Activated gamma-delta T cell (primary cell): Measurements from ENCODE around the gene ISYNA1.
A peak's percentile ranks its signal among the peaks of the same experiment; 100 is the strongest.

ENCODE experiments used
- DNase-seq: peaks from one replicate; lab custom pipeline; 2025; lab: John Stamatoyannopoulos, UW

ISYNA1 gene

DNA sequence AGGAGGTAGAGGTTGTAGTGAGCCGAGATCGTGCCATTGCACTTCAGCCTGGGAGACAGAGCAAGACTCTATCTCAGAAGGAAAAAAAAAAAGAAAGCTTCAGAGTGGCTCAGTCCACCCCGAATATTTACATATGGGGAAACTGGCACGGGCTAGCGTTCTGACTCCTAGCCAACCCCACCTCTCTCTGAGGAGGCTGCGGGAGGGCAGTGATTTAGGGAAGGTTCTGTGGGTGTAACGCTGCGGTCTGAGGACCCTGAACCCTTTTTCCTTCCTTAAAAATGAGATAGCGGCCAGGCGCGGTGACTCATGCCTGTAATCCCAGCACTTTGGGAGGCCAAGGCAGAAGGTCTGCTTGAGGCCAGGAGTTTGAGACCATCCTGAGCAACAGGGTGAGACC, 45.5 kb downstream of the ISYNA1 start:
- DNase-seq: no peak

GRCh38 chr19:18391509-18392075, 46.3 kb downstream of the ISYNA1 start:
- DNase-seq: no peak

DNA sequence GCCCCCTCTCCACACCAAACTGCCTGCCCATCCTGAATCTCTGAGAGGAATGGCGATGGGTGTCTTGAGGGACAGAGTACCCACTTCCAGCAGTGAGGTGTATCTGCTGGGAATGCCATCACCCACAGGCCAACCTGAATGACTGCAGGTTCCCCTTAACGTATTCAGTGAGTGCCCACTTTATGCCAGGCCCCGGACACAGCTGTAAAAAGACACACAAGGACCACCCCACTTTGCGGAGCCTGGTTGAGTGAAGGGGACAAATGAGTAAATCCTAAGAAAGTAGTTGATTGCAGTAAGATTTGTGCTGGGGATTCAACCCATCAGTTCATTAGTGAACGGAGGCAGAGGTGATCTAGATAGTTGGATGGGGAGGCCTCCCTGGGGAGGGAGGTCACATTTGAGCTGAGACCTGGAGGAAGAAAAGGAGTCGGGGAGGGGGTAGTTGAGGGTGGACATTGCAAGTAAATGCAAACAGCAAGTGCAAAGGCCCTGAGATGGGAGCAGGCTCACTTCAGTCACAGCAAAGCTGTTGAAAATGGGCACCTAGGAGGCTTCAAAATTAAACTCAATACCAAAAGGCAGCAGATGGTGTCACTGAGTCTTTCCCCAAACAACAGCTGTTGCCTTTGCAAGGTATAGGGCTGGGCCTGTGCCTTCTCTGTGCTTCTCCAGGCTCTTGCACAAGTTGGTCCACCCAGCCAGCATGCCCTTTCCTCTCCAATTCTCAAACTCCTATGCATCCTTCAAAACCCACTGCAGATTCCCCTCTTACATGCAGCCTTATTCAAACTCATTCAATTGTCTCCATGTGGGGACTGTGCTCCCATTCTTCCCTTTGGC, 47.6 kb downstream of the ISYNA1 start:
- no peak for DNase-seq

GRCh38 chr19:18389726-18390064, 48.2 kb downstream of the ISYNA1 start:
- no peak for DNase-seq

DNA sequence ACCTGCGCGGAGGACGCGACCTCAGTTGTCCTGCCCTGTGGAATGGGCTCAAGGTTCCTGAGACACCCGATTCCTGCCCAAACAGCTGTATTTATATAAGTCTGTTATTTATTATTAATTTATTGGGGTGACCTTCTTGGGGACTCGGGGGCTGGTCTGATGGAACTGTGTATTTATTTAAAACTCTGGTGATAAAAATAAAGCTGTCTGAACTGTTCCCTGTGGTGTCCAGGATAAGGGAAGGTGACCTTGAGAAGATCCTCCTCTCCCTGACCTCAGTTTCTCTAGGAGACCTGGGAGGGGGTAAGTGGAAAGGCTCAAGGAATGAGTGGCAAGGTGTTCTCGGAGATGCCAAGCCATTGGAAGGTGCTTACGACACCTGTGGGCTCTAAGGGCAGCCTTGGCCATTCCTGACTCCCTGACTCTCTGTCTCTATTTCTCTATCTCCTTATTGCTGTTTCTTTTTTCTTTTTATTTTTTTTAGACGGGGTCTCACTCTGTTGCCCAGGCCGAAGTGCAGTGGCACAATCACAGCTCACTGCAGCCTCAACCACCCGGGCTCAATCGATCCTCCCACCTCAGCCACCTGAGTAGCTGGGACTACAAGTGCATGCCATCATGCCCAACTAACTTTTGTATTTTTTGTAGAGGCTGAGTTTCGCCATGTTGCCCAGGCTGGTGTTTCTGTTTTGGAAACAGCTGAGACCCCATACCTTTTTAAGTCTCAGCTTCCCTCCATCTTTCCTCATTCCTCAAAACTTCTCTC, 48.8 kb downstream of the ISYNA1 start:
- DNase-seq: no peak

- peak; percentile 58 for DNase-seq
These were observed 49.6 kb downstream of the ISYNA1 start for GRCh38 chr19:18388100-18388959.

- DNase-seq: no peak
These were observed 51.2 kb downstream of the ISYNA1 start for GRCh38 chr19:18386543-18387271.

DNA sequence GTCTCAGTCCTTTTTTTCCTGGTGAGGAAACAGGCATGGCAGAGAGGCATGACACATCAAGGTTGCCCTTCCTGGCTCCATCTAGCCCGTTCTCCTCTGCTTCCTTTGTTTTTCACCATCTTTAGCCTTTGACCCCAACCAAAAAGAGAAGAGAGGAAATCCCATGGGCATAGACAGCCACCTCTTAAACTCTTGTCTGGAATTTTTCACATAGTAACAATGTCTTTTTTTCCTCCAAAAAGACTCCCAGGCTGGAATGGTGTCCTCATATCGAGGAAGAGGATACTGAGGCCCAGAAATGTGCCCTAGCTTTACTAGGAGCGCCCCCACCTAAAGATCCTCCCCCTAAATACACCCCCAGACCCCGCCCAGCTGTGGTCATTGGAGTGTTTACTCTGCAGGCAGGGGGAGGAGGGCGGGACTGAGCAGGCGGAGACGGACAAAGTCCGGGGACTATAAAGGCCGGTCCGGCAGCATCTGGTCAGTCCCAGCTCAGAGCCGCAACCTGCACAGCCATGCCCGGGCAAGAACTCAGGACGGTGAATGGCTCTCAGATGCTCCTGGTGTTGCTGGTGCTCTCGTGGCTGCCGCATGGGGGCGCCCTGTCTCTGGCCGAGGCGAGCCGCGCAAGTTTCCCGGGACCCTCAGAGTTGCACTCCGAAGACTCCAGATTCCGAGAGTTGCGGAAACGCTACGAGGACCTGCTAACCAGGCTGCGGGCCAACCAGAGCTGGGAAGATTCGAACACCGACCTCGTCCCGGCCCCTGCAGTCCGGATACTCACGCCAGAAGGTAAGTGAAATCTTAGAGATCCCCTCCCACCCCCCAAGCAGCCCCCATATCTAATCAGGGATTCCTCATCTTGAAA, 52.0 kb downstream of the ISYNA1 start, which contains the start of gene GDF15:
Gene GDF15 (plus strand): TSS at position 484 of the 868 bp plus-strand sequence. CDS start 32 bp downstream, at position 516.
- no peak for DNase-seq

GRCh38 chr19:18385359-18385674, 52.6 kb downstream of the ISYNA1 start:
- no peak for DNase-seq

DNA sequence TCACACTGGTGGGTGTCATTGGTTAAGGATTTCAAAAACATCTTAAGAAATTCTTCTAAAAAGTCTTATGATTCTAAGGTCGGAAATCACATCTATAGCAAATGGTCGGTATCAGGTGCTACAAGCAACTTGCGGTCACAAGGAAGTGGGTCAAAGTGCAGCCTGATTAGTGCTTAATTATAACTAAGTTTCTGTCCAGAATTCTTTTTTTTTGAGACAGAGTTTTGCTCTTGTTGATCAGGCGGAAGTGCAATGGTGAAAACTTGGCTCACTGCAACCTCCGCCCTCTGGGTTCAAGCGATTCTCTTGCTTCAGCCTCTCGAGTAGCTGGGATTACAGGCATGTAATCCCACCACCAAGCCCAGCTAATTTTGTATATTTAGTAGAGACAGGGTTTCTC, 53.2 kb downstream of the ISYNA1 start:
- DNase-seq: no peak
